Thyroid gland (tissue), 4 donors: ENCODE data around the gene TMEM254.

Source experiments
- POLR2A ChIP-seq, 2 donors: fragments of 450-650 bp; IDR thresholded peaks; one replicate each; pipeline ENCODE4 v1.6.1; 2017; ENCODE audit warnings: antibody characterized with exemption in 2 of 2, mild to moderate bottlenecking in 2 of 2, moderate library complexity in 1 of 2
- TF ChIP-seq, protein P1 (sequence below), 6 experiments: fragments of 200-600 bp in 3 of 6; fragments of 450-650 bp in 3 of 6; sonication (generic) in 3 of 6; IDR thresholded peaks; one replicate each; pipeline ENCODE4 v1.5.1; 2016 to 2019; ENCODE audit warnings: antibody characterized with exemption in 6 of 6, mild to moderate bottlenecking in 2 of 6, inconsistent platforms in 1 of 6, moderate library complexity in 1 of 6

DNA sequence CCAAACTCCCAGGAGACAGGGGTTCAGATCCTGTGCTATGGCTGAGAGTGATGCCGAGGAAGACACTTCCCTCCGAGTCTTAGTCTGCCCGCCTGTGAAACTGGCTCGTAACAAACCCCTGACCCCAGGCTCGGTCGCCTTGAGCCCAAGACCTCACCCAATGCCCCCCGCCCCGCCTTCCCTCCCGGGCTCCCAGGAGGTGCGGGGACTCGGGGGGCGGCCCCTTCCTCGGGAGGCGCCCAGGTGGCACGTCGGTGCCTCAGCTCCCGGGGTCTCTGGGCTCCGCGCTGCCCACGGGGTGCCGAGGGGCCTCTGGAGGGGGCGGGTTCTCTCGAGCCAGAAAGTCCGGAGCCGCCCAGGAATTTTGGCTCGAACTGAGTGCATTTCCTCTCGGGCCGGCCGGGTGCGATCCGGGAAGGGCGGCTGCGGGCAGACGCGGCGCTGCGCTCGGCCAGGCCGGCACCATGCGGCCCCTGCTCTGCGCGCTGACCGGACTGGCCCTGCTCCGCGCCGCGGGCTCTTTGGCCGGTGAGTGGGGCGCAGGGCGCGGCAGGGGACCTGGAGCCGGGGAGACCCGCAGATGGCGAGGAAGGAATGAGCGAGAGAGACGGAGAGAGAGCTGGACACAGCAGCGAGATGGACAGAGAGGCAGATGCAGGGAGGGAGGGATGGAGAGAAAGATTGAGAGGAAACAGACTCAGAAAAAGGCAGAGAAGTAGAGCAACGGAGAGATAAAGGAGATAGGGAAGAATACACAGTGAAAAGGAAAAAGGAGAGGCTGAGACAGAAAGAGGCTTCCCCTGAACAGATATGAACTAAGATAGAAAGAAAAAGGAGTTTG, 54.1 kb downstream of the TMEM254 start, which contains the start of gene PLAC9:
- no peak for TF ChIP-seq POLR2A (IDR thresholded peaks at IDR 0.05)
- TF ChIP-seq, protein P1, sequence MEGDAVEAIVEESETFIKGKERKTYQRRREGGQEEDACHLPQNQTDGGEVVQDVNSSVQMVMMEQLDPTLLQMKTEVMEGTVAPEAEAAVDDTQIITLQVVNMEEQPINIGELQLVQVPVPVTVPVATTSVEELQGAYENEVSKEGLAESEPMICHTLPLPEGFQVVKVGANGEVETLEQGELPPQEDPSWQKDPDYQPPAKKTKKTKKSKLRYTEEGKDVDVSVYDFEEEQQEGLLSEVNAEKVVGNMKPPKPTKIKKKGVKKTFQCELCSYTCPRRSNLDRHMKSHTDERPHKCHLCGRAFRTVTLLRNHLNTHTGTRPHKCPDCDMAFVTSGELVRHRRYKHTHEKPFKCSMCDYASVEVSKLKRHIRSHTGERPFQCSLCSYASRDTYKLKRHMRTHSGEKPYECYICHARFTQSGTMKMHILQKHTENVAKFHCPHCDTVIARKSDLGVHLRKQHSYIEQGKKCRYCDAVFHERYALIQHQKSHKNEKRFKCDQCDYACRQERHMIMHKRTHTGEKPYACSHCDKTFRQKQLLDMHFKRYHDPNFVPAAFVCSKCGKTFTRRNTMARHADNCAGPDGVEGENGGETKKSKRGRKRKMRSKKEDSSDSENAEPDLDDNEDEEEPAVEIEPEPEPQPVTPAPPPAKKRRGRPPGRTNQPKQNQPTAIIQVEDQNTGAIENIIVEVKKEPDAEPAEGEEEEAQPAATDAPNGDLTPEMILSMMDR (IDR thresholded peaks at IDR 0.05): no peak
